Measurements from ENCODE around the gene DDAH1.

DDAH1 gene

DNA sequence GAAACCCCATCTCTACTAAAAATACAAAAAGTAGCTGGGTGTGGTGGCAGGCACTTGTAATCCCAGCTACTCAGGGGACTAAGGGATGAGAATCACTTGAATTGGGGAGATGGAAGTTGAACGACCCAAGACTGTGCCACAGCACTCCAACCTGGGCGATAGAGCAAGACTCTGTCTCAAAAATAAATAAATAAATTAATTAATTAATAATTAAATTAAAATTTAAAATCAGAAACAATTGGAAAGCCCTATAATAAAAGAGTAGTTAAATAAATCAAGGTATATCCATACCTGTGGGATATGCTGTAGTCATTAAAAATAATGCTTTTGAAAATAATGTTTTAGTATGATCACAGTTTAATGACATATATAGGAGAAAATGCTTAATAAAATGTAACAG lies 15.6 kb upstream of the DDAH1 start:
- H3K4me3 ChIP-seq (ENCODE audit: low read length): no peak overlapping the region
- TF ChIP-seq EZH2phosphoT487 (IDR thresholded peaks at IDR 0.05; ENCODE audit: low read depth): no peak
- TF ChIP-seq, protein P1, sequence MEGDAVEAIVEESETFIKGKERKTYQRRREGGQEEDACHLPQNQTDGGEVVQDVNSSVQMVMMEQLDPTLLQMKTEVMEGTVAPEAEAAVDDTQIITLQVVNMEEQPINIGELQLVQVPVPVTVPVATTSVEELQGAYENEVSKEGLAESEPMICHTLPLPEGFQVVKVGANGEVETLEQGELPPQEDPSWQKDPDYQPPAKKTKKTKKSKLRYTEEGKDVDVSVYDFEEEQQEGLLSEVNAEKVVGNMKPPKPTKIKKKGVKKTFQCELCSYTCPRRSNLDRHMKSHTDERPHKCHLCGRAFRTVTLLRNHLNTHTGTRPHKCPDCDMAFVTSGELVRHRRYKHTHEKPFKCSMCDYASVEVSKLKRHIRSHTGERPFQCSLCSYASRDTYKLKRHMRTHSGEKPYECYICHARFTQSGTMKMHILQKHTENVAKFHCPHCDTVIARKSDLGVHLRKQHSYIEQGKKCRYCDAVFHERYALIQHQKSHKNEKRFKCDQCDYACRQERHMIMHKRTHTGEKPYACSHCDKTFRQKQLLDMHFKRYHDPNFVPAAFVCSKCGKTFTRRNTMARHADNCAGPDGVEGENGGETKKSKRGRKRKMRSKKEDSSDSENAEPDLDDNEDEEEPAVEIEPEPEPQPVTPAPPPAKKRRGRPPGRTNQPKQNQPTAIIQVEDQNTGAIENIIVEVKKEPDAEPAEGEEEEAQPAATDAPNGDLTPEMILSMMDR (IDR thresholded peaks at IDR 0.05; ENCODE audit: low read depth, low read length): no peak
- no peak overlapping the region for H2AFZ ChIP-seq (ENCODE audit: low read depth, low read length)
- no peaks in the 10 kb centered on the region for H3K36me3 ChIP-seq (replicated peaks; ENCODE audit: low read depth, low read length)
- no peaks in the 10 kb centered on the region for H3K9me3 ChIP-seq (ENCODE audit: insufficient read depth, low read length)
- H3K4me1 ChIP-seq (ENCODE audit: low read length): 0 out of 2 replicates have a peak, but pooled peaks cover 4% of the 10 kb centered on the region
- H3K9ac ChIP-seq (ENCODE audit: low read length): no peak overlapping the region
- H4K20me1 ChIP-seq (ENCODE audit: insufficient read depth, low read length): no peaks in the 10 kb centered on the region
- no peak overlapping the region for H3K27ac ChIP-seq (ENCODE audit: low read length)
- H3K79me2 ChIP-seq (ENCODE audit: low read length): no peaks in the 10 kb centered on the region
- no peak overlapping the region for H3K4me2 ChIP-seq (ENCODE audit: low read length)
- no peaks in the 10 kb centered on the region for H3K27me3 ChIP-seq (ENCODE audit: low read depth, low read length)

GRCh38 chr1:85479491-85479890 lies 14.5 kb upstream of the DDAH1 start:
- no peak overlapping the region for H3K4me3 ChIP-seq (ENCODE audit: low read length)
- H3K36me3 ChIP-seq (replicated peaks; ENCODE audit: low read depth, low read length): no peaks in the 10 kb centered on the region
- no peak overlapping the region for H3K4me2 ChIP-seq (ENCODE audit: low read length)
- 0 out of 2 replicates have a peak, but pooled peaks cover 4% of the 10 kb centered on the region for H3K4me1 ChIP-seq (ENCODE audit: low read length)
- TF ChIP-seq, protein P1 (IDR thresholded peaks at IDR 0.05; ENCODE audit: low read depth, low read length): no peak
- TF ChIP-seq EZH2phosphoT487 (IDR thresholded peaks at IDR 0.05; ENCODE audit: low read depth): no peak
- no peaks in the 10 kb centered on the region for H3K27me3 ChIP-seq (ENCODE audit: low read depth, low read length)
- no peaks in the 10 kb centered on the region for H3K79me2 ChIP-seq (ENCODE audit: low read length)
- no peaks in the 10 kb centered on the region for H3K9me3 ChIP-seq (ENCODE audit: insufficient read depth, low read length)
- H3K9ac ChIP-seq (ENCODE audit: low read length): no peak overlapping the region
- no peak overlapping the region for H2AFZ ChIP-seq (ENCODE audit: low read depth, low read length)
- no peaks in the 10 kb centered on the region for H4K20me1 ChIP-seq (ENCODE audit: insufficient read depth, low read length)
- H3K27ac ChIP-seq (ENCODE audit: low read length): no peak overlapping the region

DNA sequence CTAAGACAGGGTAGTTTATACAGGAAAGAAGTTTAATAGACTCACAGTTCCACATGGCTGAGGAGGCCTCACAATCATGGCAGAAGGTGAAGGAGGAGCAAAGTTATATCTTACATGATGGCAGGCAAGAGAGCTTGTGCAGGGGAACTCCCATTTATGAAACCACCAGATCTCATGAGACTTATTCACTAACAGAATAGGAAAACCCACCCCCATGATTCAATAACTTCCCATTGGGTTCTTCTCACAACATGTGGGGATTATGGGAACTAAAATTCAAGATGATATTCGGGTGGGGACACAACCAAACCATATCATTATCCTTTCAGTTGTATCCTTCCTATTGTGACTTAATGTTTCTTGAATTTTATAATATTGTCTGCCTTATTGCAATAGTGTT lies 13.4 kb upstream of the DDAH1 start:
- no peaks in the 10 kb centered on the region for H3K27me3 ChIP-seq (ENCODE audit: low read depth, low read length)
- TF ChIP-seq, protein P1 (IDR thresholded peaks at IDR 0.05; ENCODE audit: low read depth, low read length): no peak
- TF ChIP-seq EZH2phosphoT487 (IDR thresholded peaks at IDR 0.05; ENCODE audit: low read depth): no peak

GRCh38 chr1:85475055-85475454 lies 10.1 kb upstream of the DDAH1 start:
- no peak overlapping the region for H3K4me3 ChIP-seq (ENCODE audit: low read length)
- H3K4me2 ChIP-seq (ENCODE audit: low read length): no peak overlapping the region
- no peak for TF ChIP-seq EZH2phosphoT487 (IDR thresholded peaks at IDR 0.05; ENCODE audit: low read depth)
- TF ChIP-seq, protein P1 (IDR thresholded peaks at IDR 0.05; ENCODE audit: low read depth, low read length): no peak
- no peak overlapping the region for H2AFZ ChIP-seq (ENCODE audit: low read depth, low read length)
- H3K9ac ChIP-seq (ENCODE audit: low read length): no peak overlapping the region
- no peaks in the 10 kb centered on the region for H3K79me2 ChIP-seq (ENCODE audit: low read length)
- H3K36me3 ChIP-seq (replicated peaks; ENCODE audit: low read depth, low read length): no peaks in the 10 kb centered on the region
- H3K4me1 ChIP-seq (ENCODE audit: low read length): peaks cover 7% of the 10 kb centered on the region; the same call in 1 of the 2 replicates
- H3K27ac ChIP-seq (ENCODE audit: low read length): no peak overlapping the region
- H4K20me1 ChIP-seq (ENCODE audit: insufficient read depth, low read length): no peaks in the 10 kb centered on the region
- H3K27me3 ChIP-seq (ENCODE audit: low read depth, low read length): no peaks in the 10 kb centered on the region
- H3K9me3 ChIP-seq (ENCODE audit: insufficient read depth, low read length): no peaks in the 10 kb centered on the region

More for the DNA sequence above, 13.4 kb upstream of the DDAH1 start:
- no peak overlapping the region for H3K27ac ChIP-seq (ENCODE audit: low read length)
- 0 out of 2 replicates have a peak, but pooled peaks cover 4% of the 10 kb centered on the region for H3K4me1 ChIP-seq (ENCODE audit: low read length)
- no peak overlapping the region for H3K4me3 ChIP-seq (ENCODE audit: low read length)
- H3K9me3 ChIP-seq (ENCODE audit: insufficient read depth, low read length): no peaks in the 10 kb centered on the region
- H3K9ac ChIP-seq (ENCODE audit: low read length): no peak overlapping the region
- H3K79me2 ChIP-seq (ENCODE audit: low read length): no peaks in the 10 kb centered on the region
- H2AFZ ChIP-seq (ENCODE audit: low read depth, low read length): no peak overlapping the region
- H3K36me3 ChIP-seq (replicated peaks; ENCODE audit: low read depth, low read length): no peaks in the 10 kb centered on the region
- no peaks in the 10 kb centered on the region for H4K20me1 ChIP-seq (ENCODE audit: insufficient read depth, low read length)
- H3K4me2 ChIP-seq (ENCODE audit: low read length): no peak overlapping the region
